ENCODE results near the gene DFFA. TPM values are rescaled to one million over a fixed set of nuclear protein-coding genes. Genes with fewer than 3 reads are reported as not detected.

DFFA gene
- polyA plus RNA-seq, 1 of the 3 experiments (the other 2 are of a cell fraction) = 42.3 TPM

DNA sequence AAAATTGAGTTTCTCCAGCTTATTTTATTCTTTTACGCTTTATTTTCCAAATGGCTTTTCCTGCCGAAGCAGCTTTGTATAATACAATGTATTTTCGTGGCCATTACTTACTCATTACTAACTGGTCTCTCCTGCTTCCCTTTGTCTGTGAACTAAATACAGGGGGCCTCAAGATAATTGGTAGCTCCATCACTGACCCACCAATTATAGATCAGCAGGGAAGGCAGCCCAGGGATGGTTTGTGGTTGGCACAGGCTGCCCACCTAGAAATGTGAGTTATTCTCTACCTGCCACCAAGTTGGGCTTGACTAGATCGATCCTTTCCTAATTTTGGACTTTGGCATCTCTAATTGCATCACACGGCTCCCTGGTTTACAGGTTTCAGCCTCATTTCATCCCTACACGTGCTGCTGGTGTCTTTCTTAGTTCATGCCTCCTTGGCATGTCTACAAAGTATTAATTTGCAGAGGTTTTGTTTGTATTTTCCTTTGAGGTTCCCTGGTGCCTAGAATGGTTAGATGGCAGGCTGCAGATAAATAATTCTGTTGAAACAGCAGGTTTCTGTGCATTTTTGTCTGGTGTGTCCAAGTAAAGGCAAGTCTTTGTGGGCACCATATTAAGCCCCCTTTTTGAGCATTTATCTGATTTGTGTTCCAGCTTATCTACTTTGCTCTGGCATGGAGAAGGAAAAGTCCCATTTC is 37.6 kb upstream of the DFFA start:
- Histone ChIP-seq H3K4me2 (peak overlapping the region; percentile 86), H2AFZ (ENCODE audit: low read depth) (no peak overlapping the region; the same call in 1 of the 2 replicates), H3F3A (replicated peaks; ENCODE audit: insufficient read depth) (peaks cover 29% of the 10 kb centered on the region), H3K36me3 (replicated peaks in 1 of 2; ENCODE audit: control insufficient read depth in 1 of 2, insufficient read depth in 2 of 2, low read length in 1 of 2) (no peaks in the 10 kb centered on the region), H3K79me2 (ENCODE audit: insufficient read depth) (peaks cover 70% of the 10 kb centered on the region), H3K4me3 (ENCODE audit: low read depth in 2 of 2, low read length in 1 of 2) (peak overlapping the region in 1 of 2 experiments; percentile 55; a peak in 3 of 4 replicates), H3K9me2 (no peaks in the 10 kb centered on the region), H3K9ac (peak overlapping the region; percentile 62), H3K27me3 (ENCODE audit: insufficient read depth) (no peaks in the 10 kb centered on the region), H3K27ac (ENCODE audit: low read depth in 2 of 2, low read length in 1 of 2) (peak overlapping the region in 1 of 2 experiments; percentile 92; a peak in 3 of 4 replicates), H4K20me1 (ENCODE audit: insufficient read depth) (peaks cover 3% of the 10 kb centered on the region; the same call in 1 of the 2 replicates), H3K4me1 (ENCODE audit: control insufficient read depth in 1 of 2, insufficient read depth in 2 of 2, low read depth in 1 of 2, low read length in 1 of 2) (peaks cover 27 to 60% of the 10 kb centered on the region in 2 experiments), H3K9me3 (no peaks in the 10 kb centered on the region)
- POLR2A ChIA-PET = no interaction called here
- no peak for DNase-seq
- WGBS (ENCODE audit: low lambda C conversion rate) = 85% methylated on average over 6 of the region's 6 CpGs
- no peak for TF ChIP-seq RFX5 (IDR thresholded peaks at IDR 0.05; ENCODE audit: low read length)
- TF ChIP-seq, protein P1, sequence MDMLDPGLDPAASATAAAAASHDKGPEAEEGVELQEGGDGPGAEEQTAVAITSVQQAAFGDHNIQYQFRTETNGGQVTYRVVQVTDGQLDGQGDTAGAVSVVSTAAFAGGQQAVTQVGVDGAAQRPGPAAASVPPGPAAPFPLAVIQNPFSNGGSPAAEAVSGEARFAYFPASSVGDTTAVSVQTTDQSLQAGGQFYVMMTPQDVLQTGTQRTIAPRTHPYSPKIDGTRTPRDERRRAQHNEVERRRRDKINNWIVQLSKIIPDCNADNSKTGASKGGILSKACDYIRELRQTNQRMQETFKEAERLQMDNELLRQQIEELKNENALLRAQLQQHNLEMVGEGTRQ (IDR thresholded peaks at IDR 0.05; ENCODE audit: borderline replicate concordance, low read depth, low read length) = no peak
- CTCF ChIA-PET = interaction anchor here (0.6 to 8.0 kb wide), 9 partner anchors 15 to 432 kb away, joined by 3 to 157 read pairs (median 4); no protein-coding TSS in a partner anchor

DNA sequence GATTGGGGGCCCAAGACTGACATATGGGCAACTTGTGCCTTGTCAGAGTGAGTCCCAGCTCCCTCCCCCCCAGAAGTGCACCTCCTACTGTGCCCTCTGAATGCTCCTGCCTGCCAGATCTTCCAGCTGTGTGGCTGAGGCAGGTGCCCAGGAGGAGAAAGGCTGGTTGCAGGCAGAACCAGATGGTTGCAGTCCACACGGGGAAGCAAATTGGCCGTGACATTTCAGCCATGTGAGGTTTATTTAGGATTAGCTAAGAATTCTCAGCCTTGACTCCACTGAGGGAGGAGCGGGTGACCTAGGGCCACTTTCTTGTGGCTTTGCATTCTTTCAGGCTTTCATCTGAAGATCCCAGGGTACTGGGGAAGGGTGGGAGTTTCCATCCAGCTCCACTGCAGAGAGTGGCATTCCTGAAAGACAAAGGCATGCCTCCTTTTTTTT is 36.2 kb upstream of the DFFA start:
- peaks cover 29% of the 10 kb centered on the region for H3F3A ChIP-seq (replicated peaks; ENCODE audit: insufficient read depth)
- no peak overlapping the region for H2AFZ ChIP-seq (ENCODE audit: low read depth)
- DNase-seq = peak; percentile 54
- no peaks in the 10 kb centered on the region for H3K9me3 ChIP-seq
- peaks cover 3% of the 10 kb centered on the region; the same call in 1 of the 2 replicates for H4K20me1 ChIP-seq (ENCODE audit: insufficient read depth)
- H3K27me3 ChIP-seq (ENCODE audit: insufficient read depth) = no peaks in the 10 kb centered on the region
- peak overlapping the region in 1 of 2 experiments; percentile 92; a peak in 1 of 4 replicates for H3K27ac ChIP-seq (ENCODE audit: low read depth in 2 of 2, low read length in 1 of 2)
- no peak overlapping the region for H3K9ac ChIP-seq
- peaks cover 27 to 50% of the 10 kb centered on the region in 2 experiments for H3K4me1 ChIP-seq (ENCODE audit: control insufficient read depth in 1 of 2, insufficient read depth in 2 of 2, low read depth in 1 of 2, low read length in 1 of 2)
- H3K36me3 ChIP-seq (replicated peaks in 1 of 2; ENCODE audit: control insufficient read depth in 1 of 2, insufficient read depth in 2 of 2, low read length in 1 of 2) = no peaks in the 10 kb centered on the region
- H3K4me2 ChIP-seq = no peak overlapping the region
- WGBS (ENCODE audit: low lambda C conversion rate) = 48% methylated on average over 3 of the region's 3 CpGs
- no peaks in the 10 kb centered on the region for H3K9me2 ChIP-seq
- CTCF ChIA-PET = interaction anchor here (0.8 to 8.0 kb wide), 22 partner anchors 12 to 457 kb away, joined by 3 to 157 read pairs (median 6); partner anchors contain the start of gene CENPS
- no peak overlapping the region for H3K4me3 ChIP-seq (ENCODE audit: low read depth in 2 of 2, low read length in 1 of 2)
- POLR2A ChIA-PET = no interaction called here
- H3K79me2 ChIP-seq (ENCODE audit: insufficient read depth) = peaks cover 68% of the 10 kb centered on the region
- TF ChIP-seq MXI1 (IDR thresholded peaks at IDR 0.05; ENCODE audit: low read depth, low read length) (peak; percentile 59; the same call in 1 of the 2 replicates), SMC3 (IDR thresholded peaks at IDR 0.05; ENCODE audit: low read depth, low read length) (no peak), SIN3A (IDR thresholded peaks at IDR 0.05; ENCODE audit: borderline replicate concordance, low read depth, low read length) (peak; percentile 52; the same call in 1 of the 2 replicates), RFX5 (IDR thresholded peaks at IDR 0.05; ENCODE audit: low read length) (no peak), GATA2 (CRISPR knock-in tag; IDR thresholded peaks at IDR 0.05) (no peak), POLR2AphosphoS5 (IDR thresholded peaks at IDR 0.05; ENCODE audit: low read depth, low read length) (0 out of 2 replicates have a peak, but pooled peaks have one; percentile 35), ELF1 (IDR thresholded peaks at IDR 0.05) (no peak), TEAD4 (IDR thresholded peaks at IDR 0.05; ENCODE audit: borderline replicate concordance, insufficient read depth) (0 out of 2 replicates have a peak, but pooled peaks have one; percentile 38), FOXM1 (IDR thresholded peaks at IDR 0.05; ENCODE audit: low read depth) (no peak), GABPA (IDR thresholded peaks at IDR 0.05; ENCODE audit: low read depth) (no peak), MEF2A (IDR thresholded peaks at IDR 0.05; ENCODE audit: borderline replicate concordance, low read depth) (no peak), FOSL2 (IDR thresholded peaks at IDR 0.05; ENCODE audit: borderline replicate concordance, low read depth) (no peak), EP300 (IDR thresholded peaks at IDR 0.05; ENCODE audit: borderline replicate concordance in 1 of 2, low read depth in 1 of 2, low read length in 1 of 2) (peak in 1 of 2 experiments; percentile 29; a peak in 1 of 4 replicates)
- TF ChIP-seq, protein P2, sequence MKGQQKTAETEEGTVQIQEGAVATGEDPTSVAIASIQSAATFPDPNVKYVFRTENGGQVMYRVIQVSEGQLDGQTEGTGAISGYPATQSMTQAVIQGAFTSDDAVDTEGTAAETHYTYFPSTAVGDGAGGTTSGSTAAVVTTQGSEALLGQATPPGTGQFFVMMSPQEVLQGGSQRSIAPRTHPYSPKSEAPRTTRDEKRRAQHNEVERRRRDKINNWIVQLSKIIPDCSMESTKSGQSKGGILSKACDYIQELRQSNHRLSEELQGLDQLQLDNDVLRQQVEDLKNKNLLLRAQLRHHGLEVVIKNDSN (IDR thresholded peaks at IDR 0.05; ENCODE audit: borderline replicate concordance, low read depth) = no peak
- TF ChIP-seq, protein P3, sequence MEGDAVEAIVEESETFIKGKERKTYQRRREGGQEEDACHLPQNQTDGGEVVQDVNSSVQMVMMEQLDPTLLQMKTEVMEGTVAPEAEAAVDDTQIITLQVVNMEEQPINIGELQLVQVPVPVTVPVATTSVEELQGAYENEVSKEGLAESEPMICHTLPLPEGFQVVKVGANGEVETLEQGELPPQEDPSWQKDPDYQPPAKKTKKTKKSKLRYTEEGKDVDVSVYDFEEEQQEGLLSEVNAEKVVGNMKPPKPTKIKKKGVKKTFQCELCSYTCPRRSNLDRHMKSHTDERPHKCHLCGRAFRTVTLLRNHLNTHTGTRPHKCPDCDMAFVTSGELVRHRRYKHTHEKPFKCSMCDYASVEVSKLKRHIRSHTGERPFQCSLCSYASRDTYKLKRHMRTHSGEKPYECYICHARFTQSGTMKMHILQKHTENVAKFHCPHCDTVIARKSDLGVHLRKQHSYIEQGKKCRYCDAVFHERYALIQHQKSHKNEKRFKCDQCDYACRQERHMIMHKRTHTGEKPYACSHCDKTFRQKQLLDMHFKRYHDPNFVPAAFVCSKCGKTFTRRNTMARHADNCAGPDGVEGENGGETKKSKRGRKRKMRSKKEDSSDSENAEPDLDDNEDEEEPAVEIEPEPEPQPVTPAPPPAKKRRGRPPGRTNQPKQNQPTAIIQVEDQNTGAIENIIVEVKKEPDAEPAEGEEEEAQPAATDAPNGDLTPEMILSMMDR (IDR thresholded peaks at IDR 0.05) = no peak
- TF ChIP-seq, protein P4, sequence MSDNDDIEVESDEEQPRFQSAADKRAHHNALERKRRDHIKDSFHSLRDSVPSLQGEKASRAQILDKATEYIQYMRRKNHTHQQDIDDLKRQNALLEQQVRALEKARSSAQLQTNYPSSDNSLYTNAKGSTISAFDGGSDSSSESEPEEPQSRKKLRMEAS (IDR thresholded peaks at IDR 0.05; ENCODE audit: low read depth) = peak; percentile 22; the same call in 1 of the 2 replicates
- TF ChIP-seq, protein P5, sequence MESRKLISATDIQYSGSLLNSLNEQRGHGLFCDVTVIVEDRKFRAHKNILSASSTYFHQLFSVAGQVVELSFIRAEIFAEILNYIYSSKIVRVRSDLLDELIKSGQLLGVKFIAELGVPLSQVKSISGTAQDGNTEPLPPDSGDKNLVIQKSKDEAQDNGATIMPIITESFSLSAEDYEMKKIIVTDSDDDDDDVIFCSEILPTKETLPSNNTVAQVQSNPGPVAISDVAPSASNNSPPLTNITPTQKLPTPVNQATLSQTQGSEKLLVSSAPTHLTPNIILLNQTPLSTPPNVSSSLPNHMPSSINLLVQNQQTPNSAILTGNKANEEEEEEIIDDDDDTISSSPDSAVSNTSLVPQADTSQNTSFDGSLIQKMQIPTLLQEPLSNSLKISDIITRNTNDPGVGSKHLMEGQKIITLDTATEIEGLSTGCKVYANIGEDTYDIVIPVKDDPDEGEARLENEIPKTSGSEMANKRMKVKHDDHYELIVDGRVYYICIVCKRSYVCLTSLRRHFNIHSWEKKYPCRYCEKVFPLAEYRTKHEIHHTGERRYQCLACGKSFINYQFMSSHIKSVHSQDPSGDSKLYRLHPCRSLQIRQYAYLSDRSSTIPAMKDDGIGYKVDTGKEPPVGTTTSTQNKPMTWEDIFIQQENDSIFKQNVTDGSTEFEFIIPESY (IDR thresholded peaks at IDR 0.05; ENCODE audit: borderline replicate concordance, low read depth) = no peak
- TF ChIP-seq, protein P1 (IDR thresholded peaks at IDR 0.05; ENCODE audit: borderline replicate concordance, low read depth, low read length) = no peak

Data from SK-N-SH (cell line).